CD14-positive monocyte (primary cell): ENCODE data around the gene SH3RF3. TPM values are rescaled to one million over a fixed set of nuclear protein-coding genes. Genes with fewer than 3 reads are reported as not detected.

ENCODE experiments used
- DNase-seq, 3 donors: peaks; one replicate each; pipeline ENCODE4 v3.0.0-alpha.2; 2011 to 2022
- H2AFZ ChIP-seq: 2 replicates; pipeline ENCODE4 v1.6.0; 2012; ENCODE audit warnings: mild to moderate bottlenecking, low read depth, low read length, inconsistent platforms; ENCODE audit not compliant: insufficient read depth, poor library complexity, severe bottlenecking
- H3K27ac ChIP-seq, 2 donors: 1 replicate in 1 of 2; 2 replicates in 1 of 2; pipeline ENCODE4 v1.5.1; 2012 to 2013; ENCODE audit warnings: low read length in 2 of 2, control low read depth in 1 of 2, inconsistent platforms in 1 of 2, low read depth in 1 of 2, mild to moderate bottlenecking in 1 of 2
- H3K27me3 ChIP-seq, 2 donors: one replicate each; pipeline versions ENCODE4 v1.6.0 to v1.6.1; 2011 to 2013; ENCODE audit warnings: low read length in 2 of 2; ENCODE audit not compliant: control insufficient read depth in 2 of 2, insufficient read depth in 2 of 2
- H3K36me3 ChIP-seq, 2 donors: replicated peaks in 1 of 2; 1 replicate in 1 of 2; 2 replicates in 1 of 2; pipeline versions ENCODE4 v1.5.1 to v1.6.1; 2012 to 2013; ENCODE audit warnings: low read length in 2 of 2, control low read depth in 1 of 2, inconsistent platforms in 1 of 2, mild to moderate bottlenecking in 1 of 2; ENCODE audit not compliant: insufficient read depth in 2 of 2, control insufficient read depth in 1 of 2
- H3K4me1 ChIP-seq, 2 donors: 1 replicate in 1 of 2; 2 replicates in 1 of 2; pipeline versions ENCODE4 v1.5.1 to v1.6.1; 2012 to 2013; ENCODE audit warnings: low read length in 2 of 2, control low read depth in 1 of 2, inconsistent platforms in 1 of 2, mild to moderate bottlenecking in 1 of 2, moderate library complexity in 1 of 2; ENCODE audit not compliant: insufficient read depth in 2 of 2, control insufficient read depth in 1 of 2
- H3K4me2 ChIP-seq: replicated peaks from 2 replicates; pipeline ENCODE3; 2012; ENCODE audit warnings: low read length, moderate library complexity, mild to moderate bottlenecking; ENCODE audit not compliant: poor library complexity, severe bottlenecking; ENCODE audit errors: extremely low read depth
- H3K4me3 ChIP-seq, 3 experiments: fragments of 200-600 bp in 1 of 3; sonication (generic) in 1 of 3; replicated peaks in 1 of 3; 1 replicate in 2 of 3; 2 replicates in 1 of 3; pipeline ENCODE4 v1.5.1; 2011 to 2013; ENCODE audit warnings: low read length in 3 of 3, mild to moderate bottlenecking in 3 of 3, control low read depth in 2 of 3, low read depth in 2 of 3, inconsistent platforms in 1 of 3, moderate library complexity in 1 of 3
- H3K79me2 ChIP-seq: 2 replicates; pipeline ENCODE4 v1.6.0; 2012; ENCODE audit warnings: mild to moderate bottlenecking, control low read depth, inconsistent platforms, low read length, moderate library complexity; ENCODE audit not compliant: insufficient read depth
- H3K9ac ChIP-seq: 2 replicates; pipeline ENCODE4 v1.6.0; 2017; ENCODE audit warnings: low read length, mild to moderate bottlenecking; ENCODE audit not compliant: insufficient read depth, poor library complexity, severe bottlenecking
- H3K9me3 ChIP-seq, 2 donors: replicated peaks in 1 of 2; 1 replicate in 1 of 2; 2 replicates in 1 of 2; pipeline versions ENCODE4 v1.5.1 to v1.6.1; 2012 to 2013; ENCODE audit warnings: low read length in 2 of 2, control low read depth in 1 of 2; ENCODE audit not compliant: control insufficient read depth in 1 of 2, insufficient read depth in 1 of 2
- H4K20me1 ChIP-seq: 2 replicates; pipeline ENCODE4 v1.6.0; 2012; ENCODE audit warnings: mild to moderate bottlenecking, low read length, control low read depth, moderate library complexity; ENCODE audit not compliant: insufficient read depth
- H3K27ac Mint-ChIP-seq, 7 donors: one replicate each; pipeline ENCODE4 v1.8.0; 2020; ENCODE audit warnings: mild to moderate bottlenecking in 7 of 7, mixed read lengths in 7 of 7, moderate library complexity in 6 of 7, inconsistent platforms in 2 of 7
- H3K27me3 Mint-ChIP-seq, 3 donors: one replicate each; pipeline ENCODE4 v1.8.0; 2021 to 2022; ENCODE audit warnings: low read depth in 3 of 3, mild to moderate bottlenecking in 3 of 3, mixed read lengths in 3 of 3, moderate library complexity in 3 of 3, inconsistent platforms in 1 of 3
- H3K36me3 Mint-ChIP-seq, 2 donors: one replicate each; pipeline ENCODE4 v1.8.0; 2020; ENCODE audit warnings: mixed read lengths in 2 of 2, inconsistent platforms in 1 of 2, mild to moderate bottlenecking in 1 of 2
- H3K4me1 Mint-ChIP-seq: one replicate; pipeline ENCODE4 v1.8.0; 2020; ENCODE audit warnings: mild to moderate bottlenecking, mixed read lengths
- H3K4me3 Mint-ChIP-seq, 2 donors: one replicate each; pipeline ENCODE4 v1.8.0; 2020; ENCODE audit warnings: mild to moderate bottlenecking in 2 of 2, mixed read lengths in 2 of 2, moderate library complexity in 1 of 2
- H3K9me3 Mint-ChIP-seq, 7 donors: one replicate each; pipeline ENCODE4 v1.8.0; 2020 to 2022; ENCODE audit warnings: mixed read lengths in 7 of 7, mild to moderate bottlenecking in 6 of 7, moderate library complexity in 6 of 7, inconsistent platforms in 2 of 7
- WGBS: methylation state at CpG from one replicate; pipeline ENCODE4 v1.1.5; 2013; ENCODE audit warnings: missing lambda C conversion rate; ENCODE audit not compliant: insufficient coverage; 5-methylcytosine and 5-hydroxymethylcytosine counted together
- intact Hi-C, 2 donors: fragments of 100-400 bp; cut with micrococcal nuclease; formaldehyde crosslinking; loops; one replicate each; pipeline versions ENCODE4 v1.15.0 to v1.15.1; 2023
- polyA plus RNA-seq, 3 donors: library from polyadenylated mRNA; depleted of rRNA in 1 of 3; unstranded in 2 of 3; stranded (reverse) in 1 of 3; fragments of 300-500 nt in 2 of 3; fragments of >200 nt in 1 of 3; fragmentation: Illumina TruSeq in 2 of 3; gene quantifications; 1 replicate in 2 of 3; 2 replicates in 1 of 3; pipeline ENCODE4 v1.2.3, GENCODE V29; 2012 to 2021
- TF ChIP-seq, protein P1 (sequence below): fragments of 200-600 bp; IDR thresholded peaks from one replicate; pipeline ENCODE4 v1.8.0; 2022; ENCODE audit warnings: antibody characterized with exemption, mild to moderate bottlenecking

Gene SH3RF3
- polyA plus RNA-seq, 3 donors = 0.25 to 0.75 (median 0.34) TPM

DNA sequence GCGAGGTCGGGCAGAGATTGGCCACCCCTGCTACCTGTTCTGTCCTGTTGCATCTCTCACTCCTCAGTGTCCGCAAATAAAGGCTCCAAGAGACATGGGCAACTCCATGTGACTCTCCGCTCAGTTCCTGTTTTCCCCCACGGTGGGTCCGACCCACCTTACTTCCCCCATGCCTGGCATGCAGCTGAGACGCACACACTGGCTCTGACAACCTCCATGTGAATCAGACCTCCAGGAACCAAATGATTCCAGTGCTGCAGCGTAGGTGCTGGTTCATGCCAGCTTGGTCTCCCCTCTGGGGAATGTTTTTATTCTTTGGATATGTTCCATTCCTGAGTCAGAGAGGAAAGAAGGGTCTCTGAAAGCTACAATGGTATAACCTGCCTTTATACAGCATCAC, 221.5 kb downstream of the SH3RF3 start:
- peaks cover 6 to 7% of the 10 kb centered on the region in 2 donors for H3K4me1 ChIP-seq
- Mint-ChIP-seq H3K27ac (no peak overlapping the region), H3K4me1 (peaks cover 29% of the 10 kb centered on the region), H3K36me3 (no peaks in the 10 kb centered on the region), H3K9me3 (peaks cover 0 to 5% (median 2%) of the 10 kb centered on the region in 7 donors), H3K27me3 (peaks cover 7 to 17% (median 12%) of the 10 kb centered on the region in 3 donors), H3K4me3 (peak overlapping the region in 1 of 2 donors; percentile 31)
- peaks cover 0 to 3% of the 10 kb centered on the region in 2 donors for H3K9me3 ChIP-seq
- H3K79me2 ChIP-seq = no peaks in the 10 kb centered on the region
- H3K36me3 ChIP-seq = no peaks in the 10 kb centered on the region
- H3K27me3 ChIP-seq = no peaks in the 10 kb centered on the region
- intact Hi-C loops = no loop called here
- no peak overlapping the region for H2AFZ ChIP-seq
- H4K20me1 ChIP-seq = no peaks in the 10 kb centered on the region
- 51% methylated on average over 8 of the region's 8 CpGs for WGBS
- no peak overlapping the region for H3K4me2 ChIP-seq
- no peak for DNase-seq
- no peak overlapping the region for H3K9ac ChIP-seq
- TF ChIP-seq, protein P1, sequence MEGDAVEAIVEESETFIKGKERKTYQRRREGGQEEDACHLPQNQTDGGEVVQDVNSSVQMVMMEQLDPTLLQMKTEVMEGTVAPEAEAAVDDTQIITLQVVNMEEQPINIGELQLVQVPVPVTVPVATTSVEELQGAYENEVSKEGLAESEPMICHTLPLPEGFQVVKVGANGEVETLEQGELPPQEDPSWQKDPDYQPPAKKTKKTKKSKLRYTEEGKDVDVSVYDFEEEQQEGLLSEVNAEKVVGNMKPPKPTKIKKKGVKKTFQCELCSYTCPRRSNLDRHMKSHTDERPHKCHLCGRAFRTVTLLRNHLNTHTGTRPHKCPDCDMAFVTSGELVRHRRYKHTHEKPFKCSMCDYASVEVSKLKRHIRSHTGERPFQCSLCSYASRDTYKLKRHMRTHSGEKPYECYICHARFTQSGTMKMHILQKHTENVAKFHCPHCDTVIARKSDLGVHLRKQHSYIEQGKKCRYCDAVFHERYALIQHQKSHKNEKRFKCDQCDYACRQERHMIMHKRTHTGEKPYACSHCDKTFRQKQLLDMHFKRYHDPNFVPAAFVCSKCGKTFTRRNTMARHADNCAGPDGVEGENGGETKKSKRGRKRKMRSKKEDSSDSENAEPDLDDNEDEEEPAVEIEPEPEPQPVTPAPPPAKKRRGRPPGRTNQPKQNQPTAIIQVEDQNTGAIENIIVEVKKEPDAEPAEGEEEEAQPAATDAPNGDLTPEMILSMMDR = no peak
- no peak overlapping the region for H3K4me3 ChIP-seq
- no peak overlapping the region for H3K27ac ChIP-seq

GRCh38 chr2:109351164-109351756, 222.3 kb downstream of the SH3RF3 start:
- DNase-seq = no peak
- TF ChIP-seq, protein P1 = no peak
- Histone ChIP-seq H3K27me3 (no peaks in the 10 kb centered on the region), H3K9ac (no peak overlapping the region), H2AFZ (no peak overlapping the region), H3K9me3 (peaks cover 0 to 4% of the 10 kb centered on the region in 2 donors), H3K4me2 (no peak overlapping the region), H3K4me1 (peaks cover 6 to 7% of the 10 kb centered on the region in 2 donors), H3K36me3 (no peaks in the 10 kb centered on the region), H3K79me2 (no peaks in the 10 kb centered on the region), H3K27ac (no peak overlapping the region), H4K20me1 (no peaks in the 10 kb centered on the region), H3K4me3 (no peak overlapping the region)
- 65% methylated on average over 6 of the region's 9 CpGs for WGBS
- H3K36me3 Mint-ChIP-seq = no peaks in the 10 kb centered on the region
- H3K27ac Mint-ChIP-seq = no peak overlapping the region
- intact Hi-C loops = no loop called here
- no peak overlapping the region for H3K4me3 Mint-ChIP-seq
- peaks cover 0 to 5% (median 2%) of the 10 kb centered on the region in 7 donors for H3K9me3 Mint-ChIP-seq
- H3K4me1 Mint-ChIP-seq = peaks cover 29% of the 10 kb centered on the region
- peaks cover 9 to 17% (median 14%) of the 10 kb centered on the region in 3 donors for H3K27me3 Mint-ChIP-seq
